HEK293T (cell line): ENCODE results near the gene HOXB3.
A peak's percentile ranks its signal among the peaks of the same experiment; 100 is the strongest.

Experiments
- CTCF ChIA-PET: fragments of 350-600 bp; formaldehyde crosslinking; extraction: SDS; loops from one replicate; lab custom pipeline; 2021; ENCODE audit warnings: antibody characterized with exemption, inconsistent platforms; lab: Yijun Ruan, JAX
- POLR2A ChIA-PET: fragments of 350-600 bp; formaldehyde crosslinking; extraction: SDS; loops from one replicate; lab custom pipeline; 2020; ENCODE audit warnings: antibody characterized with exemption, inconsistent platforms; lab: Yijun Ruan, JAX
- DNase-seq: peaks from one replicate; pipeline ENCODE4 v3.0.0; 2012; ENCODE audit warnings: mixed read lengths; ENCODE audit errors: extremely low spot score
- ARNT ChIP-seq: fragments of 450-650 bp; IDR thresholded peaks from 2 replicates; pipeline ENCODE4 v1.6.1; 2017; ENCODE audit warnings: mild to moderate bottlenecking
- BHLHE40 ChIP-seq: fragments of 450-650 bp; IDR thresholded peaks from 2 replicates; pipeline ENCODE4 v1.6.1; 2016; ENCODE audit warnings: mild to moderate bottlenecking, moderate library complexity, borderline replicate concordance
- CTBP1 ChIP-seq: fragments of 450-650 bp; IDR thresholded peaks from 2 replicates; pipeline ENCODE4 v1.6.1; 2016; ENCODE audit warnings: borderline replicate concordance
- ELF4 ChIP-seq: fragments of 450-650 bp; IDR thresholded peaks from 2 replicates; pipeline ENCODE4 v1.6.1; 2017; ENCODE audit warnings: antibody characterized with exemption
- FOXA1 ChIP-seq: fragments of 450-650 bp; IDR thresholded peaks from 2 replicates; pipeline ENCODE4 v1.6.1; 2016; ENCODE audit warnings: mild to moderate bottlenecking
- FOXK2 ChIP-seq: fragments of 450-650 bp; IDR thresholded peaks from 2 replicates; pipeline ENCODE4 v1.6.1; 2016; ENCODE audit warnings: mild to moderate bottlenecking
- FOXM1 ChIP-seq: fragments of 450-650 bp; IDR thresholded peaks from 2 replicates; pipeline ENCODE4 v1.6.1; 2017; ENCODE audit warnings: mild to moderate bottlenecking, borderline replicate concordance
- HDGF ChIP-seq: fragments of 450-650 bp; IDR thresholded peaks from 2 replicates; pipeline ENCODE4 v1.6.1; 2017; ENCODE audit warnings: antibody characterized with exemption, borderline replicate concordance
- L3MBTL2 ChIP-seq: fragments of 450-650 bp; conservative IDR thresholded peaks from 2 replicates; pipeline ENCODE4 v1.6.1; 2016; ENCODE audit warnings: mild to moderate bottlenecking
- LEF1 ChIP-seq: fragments of 450-650 bp; IDR thresholded peaks from 2 replicates; pipeline ENCODE4 v1.6.1; 2017; ENCODE audit warnings: mild to moderate bottlenecking, borderline replicate concordance
- NFRKB ChIP-seq: fragments of 450-650 bp; IDR thresholded peaks from 2 replicates; pipeline ENCODE4 v1.6.1; 2016; ENCODE audit warnings: mild to moderate bottlenecking, moderate library complexity
- SP1 ChIP-seq: fragments of 450-650 bp; IDR thresholded peaks from 2 replicates; pipeline ENCODE4 v1.6.1; 2017
- SUZ12 ChIP-seq: fragments of 450-650 bp; IDR thresholded peaks from 2 replicates; pipeline ENCODE4 v1.6.1; 2016; ENCODE audit warnings: mild to moderate bottlenecking
- TARDBP ChIP-seq: fragments of 450-650 bp; IDR thresholded peaks from 2 replicates; pipeline ENCODE4 v1.6.1; 2016
- ZNF384 ChIP-seq: fragments of 450-650 bp; IDR thresholded peaks from 2 replicates; pipeline ENCODE4 v1.6.1; 2016
- TF ChIP-seq, protein P1 (sequence below): fragments of 450-650 bp; IDR thresholded peaks from 2 replicates; pipeline ENCODE4 v1.6.1; 2016

Gene HOXB3

DNA sequence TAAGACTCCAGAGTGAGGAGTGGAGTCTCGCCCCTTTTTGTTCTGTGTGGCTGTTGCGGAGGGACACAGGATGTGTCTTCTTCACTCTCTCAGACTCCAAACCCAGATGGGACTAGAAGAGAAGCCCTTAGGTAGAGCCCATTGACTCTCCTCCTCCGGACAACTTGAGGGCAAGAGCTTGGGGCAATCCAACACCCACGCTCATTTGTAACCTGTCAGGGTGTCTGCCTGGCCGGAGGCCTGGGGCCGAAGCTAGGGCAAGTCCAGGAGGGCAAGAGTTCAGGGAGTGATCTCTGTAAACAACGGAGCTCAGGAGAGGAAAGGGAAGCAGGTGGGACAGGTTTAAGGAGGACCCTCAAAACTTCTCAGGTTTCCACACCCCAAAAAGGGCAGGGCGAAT is 57.8 kb downstream of the HOXB3 start:
- CTCF ChIA-PET: interaction anchor here (0.6 kb wide), 1 partner anchor 193 kb away, joined by 4 read pairs; no protein-coding TSS in a partner anchor

DNA sequence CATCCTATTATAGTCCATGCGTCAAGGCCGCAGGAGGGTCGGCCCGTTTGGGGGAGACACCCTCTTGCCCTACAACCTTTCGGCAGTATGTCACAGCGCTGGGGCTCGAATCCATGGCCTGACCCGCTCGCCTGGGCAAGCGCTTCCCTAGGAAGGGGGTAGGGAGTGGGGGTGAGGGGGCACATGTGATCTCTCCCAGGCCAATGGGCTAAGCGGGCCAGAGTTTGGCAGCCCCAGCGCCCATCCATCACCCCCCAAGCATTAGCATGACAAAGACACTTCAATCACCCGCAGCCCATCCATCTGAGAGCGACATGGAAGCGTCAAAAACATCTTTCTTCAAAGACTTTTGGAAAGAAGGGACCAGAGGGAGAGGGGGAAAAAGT is 59.2 kb downstream of the HOXB3 start, which contains the start of gene HOXB1:
HOXB1 (minus strand) TSS at position 125 of the 386 bp plus-strand sequence; CDS start at position 18, 107 bp downstream.
- ChIA-PET POLR2A (no interaction called here), CTCF (no interaction called here)
- TF ChIP-seq ARNT: no peak
- no peak for TF ChIP-seq NFRKB
- TF ChIP-seq ZNF384: no peak
- TF ChIP-seq LEF1: no peak
- no peak for TF ChIP-seq BHLHE40
- no peak for TF ChIP-seq L3MBTL2
- TF ChIP-seq, protein P1, sequence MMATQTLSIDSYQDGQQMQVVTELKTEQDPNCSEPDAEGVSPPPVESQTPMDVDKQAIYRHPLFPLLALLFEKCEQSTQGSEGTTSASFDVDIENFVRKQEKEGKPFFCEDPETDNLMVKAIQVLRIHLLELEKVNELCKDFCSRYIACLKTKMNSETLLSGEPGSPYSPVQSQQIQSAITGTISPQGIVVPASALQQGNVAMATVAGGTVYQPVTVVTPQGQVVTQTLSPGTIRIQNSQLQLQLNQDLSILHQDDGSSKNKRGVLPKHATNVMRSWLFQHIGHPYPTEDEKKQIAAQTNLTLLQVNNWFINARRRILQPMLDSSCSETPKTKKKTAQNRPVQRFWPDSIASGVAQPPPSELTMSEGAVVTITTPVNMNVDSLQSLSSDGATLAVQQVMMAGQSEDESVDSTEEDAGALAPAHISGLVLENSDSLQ: no peak
- TF ChIP-seq TARDBP: no peak
- TF ChIP-seq HDGF: no peak
- no peak for TF ChIP-seq FOXM1
- TF ChIP-seq SUZ12: no peak
- no peak for DNase-seq

More for the DNA sequence above, 57.8 kb downstream of the HOXB3 start:
- DNase-seq: no peak
- POLR2A ChIA-PET: interaction anchor here (0.9 to 1.4 kb wide), 3 partner anchors 10 to 55 kb away, joined by 3 to 6 read pairs (median 4); no protein-coding TSS in a partner anchor
- TF ChIP-seq BHLHE40 (no peak), FOXM1 (no peak), TARDBP (no peak), FOXK2 (no peak), ELF4 (no peak), ZNF384 (no peak), LEF1 (no peak), NFRKB (no peak), ARNT (no peak), HDGF (no peak), L3MBTL2 (no peak), FOXA1 (no peak), SP1 (no peak), SUZ12 (no peak), CTBP1 (no peak)
- TF ChIP-seq, protein P1: no peak

DNA sequence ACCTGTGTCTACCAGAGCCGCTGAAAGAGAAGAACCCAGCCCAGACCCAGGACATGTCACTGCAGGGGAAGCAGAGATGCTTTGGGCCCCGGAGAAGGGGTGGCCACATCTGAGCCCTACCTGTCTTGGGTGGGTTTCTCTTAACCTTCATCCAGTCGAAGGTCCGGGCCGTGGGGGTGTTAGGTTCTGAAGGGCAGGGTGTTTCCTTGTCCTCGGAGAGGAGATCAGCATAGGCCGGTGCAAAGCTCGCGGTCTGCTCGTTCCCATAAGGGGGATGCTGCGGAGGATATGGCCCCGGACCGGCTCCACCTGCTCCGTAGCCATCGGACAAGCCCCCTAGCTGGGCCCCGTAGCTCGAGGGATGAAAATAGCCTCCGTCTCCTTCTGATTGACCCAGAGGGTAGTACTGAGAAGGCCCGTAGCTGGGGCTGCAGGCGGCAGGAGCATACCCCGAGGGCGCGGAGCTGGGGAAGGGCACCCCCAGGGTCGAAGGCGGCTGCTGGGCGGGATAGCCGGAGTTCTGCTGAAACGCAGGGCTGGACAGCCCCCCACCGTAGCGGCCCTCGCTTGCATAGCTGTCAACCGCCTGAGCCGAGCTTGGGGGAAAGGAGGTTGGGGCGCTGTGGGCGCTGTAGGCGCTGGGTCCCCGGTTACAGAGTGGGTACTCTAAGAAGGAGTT is 59.7 kb downstream of the HOXB3 start:
- TF ChIP-seq FOXA1: no peak
- TF ChIP-seq TARDBP: no peak
- no peak for TF ChIP-seq HDGF
- no peak for TF ChIP-seq CTBP1
- TF ChIP-seq SP1: no peak
- TF ChIP-seq FOXK2: no peak
- no peak for TF ChIP-seq ZNF384
- no peak for TF ChIP-seq SUZ12
- no peak for TF ChIP-seq ARNT
- TF ChIP-seq, protein P1: no peak
- no peak for TF ChIP-seq BHLHE40
- no peak for TF ChIP-seq ELF4
- no peak for TF ChIP-seq FOXM1
- TF ChIP-seq L3MBTL2: no peak
- no peak for TF ChIP-seq NFRKB
- no peak for TF ChIP-seq LEF1
- POLR2A ChIA-PET: no interaction called here
- CTCF ChIA-PET: no interaction called here
- DNase-seq: no peak

DNA sequence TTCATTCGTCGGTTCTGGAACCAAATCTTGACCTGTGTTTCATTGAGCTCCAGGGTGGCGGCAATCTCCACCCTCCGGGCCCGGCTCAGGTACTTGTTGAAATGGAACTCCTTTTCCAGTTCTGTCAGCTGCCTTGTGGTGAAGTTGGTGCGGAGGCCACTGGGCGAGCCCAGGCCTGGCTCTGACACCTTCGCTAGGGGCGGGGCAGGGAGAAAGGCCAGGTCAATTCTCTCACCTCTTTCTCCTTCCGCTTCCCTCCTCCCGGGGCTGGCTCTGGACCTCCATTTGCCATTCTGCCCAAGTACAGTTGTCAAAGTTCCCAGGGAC is 60.4 kb downstream of the HOXB3 start:
- TF ChIP-seq SUZ12: no peak
- ChIA-PET POLR2A (no interaction called here), CTCF (no interaction called here)
- DNase-seq: no peak

DNA sequence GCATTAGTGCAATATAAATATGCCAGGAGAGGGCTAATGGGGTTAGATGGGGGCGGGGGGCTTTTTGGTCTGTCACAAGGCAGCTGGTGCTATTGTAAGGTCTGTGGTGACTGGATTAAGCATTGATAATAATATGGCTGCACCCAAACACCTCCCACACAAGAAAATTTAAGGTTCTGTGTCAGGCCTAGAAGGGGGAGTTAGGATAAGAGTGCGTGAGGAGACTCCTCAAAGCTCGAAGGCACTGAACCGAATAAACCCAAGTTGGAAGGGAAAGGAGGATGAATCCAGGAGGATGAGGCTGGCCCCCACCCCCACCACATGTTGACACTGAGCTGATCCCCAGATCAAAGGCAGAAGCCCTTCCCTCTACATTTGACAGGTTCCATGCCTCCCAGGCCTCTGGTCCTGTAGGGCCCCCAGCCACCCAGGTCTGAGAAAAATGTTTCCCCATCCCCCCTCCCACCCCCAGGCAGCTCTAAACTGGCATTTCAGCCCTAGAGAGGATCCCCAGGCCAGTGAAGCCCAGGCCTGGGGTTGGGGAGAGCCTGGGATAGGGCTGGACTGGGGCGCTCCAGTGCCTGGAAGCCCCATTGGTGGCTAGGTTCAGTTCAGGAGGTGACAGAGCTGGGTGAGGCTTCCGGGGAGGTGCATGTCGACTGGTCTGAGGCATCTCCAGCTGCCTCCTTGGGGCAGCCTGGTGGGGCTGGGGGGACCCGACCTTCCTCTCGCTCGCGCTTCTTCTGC is 60.9 kb downstream of the HOXB3 start:
- no peak for DNase-seq
- POLR2A ChIA-PET: interaction anchor here (0.9 kb wide), 1 partner anchor 18 kb away, joined by 3 read pairs; no protein-coding TSS in a partner anchor
- CTCF ChIA-PET: no interaction called here
- TF ChIP-seq SP1 (no peak), FOXK2 (no peak), SUZ12 (no peak), HDGF (no peak), ARNT (no peak)

DNA sequence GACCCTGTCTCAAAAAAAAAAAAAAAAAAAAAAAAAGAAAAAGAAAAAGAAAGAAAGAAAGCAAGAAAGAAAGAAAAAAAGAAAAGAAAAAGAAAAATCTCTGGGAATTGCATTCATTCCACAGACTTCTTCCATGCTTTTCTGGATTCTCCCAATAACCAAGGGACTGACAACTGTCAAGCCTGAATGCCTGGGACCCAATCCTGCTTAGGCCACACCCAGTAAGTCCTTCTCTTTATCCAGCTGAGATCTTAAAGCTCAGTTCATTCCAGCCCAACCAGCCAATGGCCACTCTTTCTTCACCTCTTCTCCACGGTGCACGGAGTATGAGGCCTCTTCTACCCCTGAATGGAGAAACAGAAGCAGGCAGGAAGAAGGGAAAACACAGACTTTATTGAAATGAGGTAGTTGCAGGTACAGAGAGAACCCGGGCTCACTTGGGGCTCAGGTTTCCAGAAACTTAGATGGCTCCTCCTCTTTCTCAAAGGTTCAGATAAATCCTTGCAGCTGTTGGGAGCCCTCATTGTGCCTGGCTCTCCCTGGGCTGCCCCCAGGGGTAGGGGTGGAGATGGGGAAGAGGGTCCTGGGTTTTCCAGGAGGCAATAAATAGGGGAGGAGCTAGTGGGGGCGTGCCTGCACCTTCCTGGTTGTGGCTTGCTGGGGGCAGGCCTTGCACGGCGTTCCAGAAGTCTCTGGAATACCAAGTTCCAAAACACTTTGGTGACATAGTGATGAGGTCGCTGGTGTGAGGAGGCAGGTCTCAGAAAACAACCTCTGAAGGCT is 61.7 kb downstream of the HOXB3 start:
- POLR2A ChIA-PET: interaction anchor here (0.9 kb wide), 1 partner anchor 18 kb away, joined by 3 read pairs; no protein-coding TSS in a partner anchor
- TF ChIP-seq ZNF384 (peak; percentile 61; the same call in 1 of the 2 replicates), LEF1 (no peak)

More for the DNA sequence above, 61.7 kb downstream of the HOXB3 start:
- DNase-seq: no peak
- CTCF ChIA-PET: no interaction called here
